HepG2 (cell line): Measurements from ENCODE around the gene GPS2. TPM values are rescaled to one million over a fixed set of nuclear protein-coding genes. Genes with fewer than 3 reads are reported as not detected.

Experiments used
- AGO2 ChIP-seq: fragments of 200-400 bp; formaldehyde crosslinking; optimal IDR thresholded peaks from 2 replicates; pipeline ENCODE3; 2017; ENCODE audit warnings: mild to moderate bottlenecking, low read depth, low read length, moderate library complexity
- CTCF ChIP-seq: sonication (generic); formaldehyde crosslinking; IDR thresholded peaks from 2 replicates; pipeline ENCODE4 v1.5.0; 2020; ENCODE audit warnings: mild to moderate bottlenecking, missing genetic modification reagents, moderate library complexity
- HNRNPL ChIP-seq: fragments of 200-400 bp; formaldehyde crosslinking; IDR thresholded peaks from 2 replicates; pipeline ENCODE4 v1.6.1; 2017; ENCODE audit warnings: mild to moderate bottlenecking, low read depth, low read length
- PCBP1 ChIP-seq: fragments of 200-400 bp; formaldehyde crosslinking; IDR thresholded peaks from 2 replicates; pipeline ENCODE4 v1.6.1; 2017; ENCODE audit warnings: mild to moderate bottlenecking, low read depth, low read length, borderline replicate concordance
- RAD21 ChIP-seq: fragments of 450-650 bp; formaldehyde crosslinking; IDR thresholded peaks from 2 replicates; pipeline ENCODE4 v1.5.0; 2020; ENCODE audit warnings: mild to moderate bottlenecking
- SATB2 ChIP-seq: sonication (generic); formaldehyde crosslinking; IDR thresholded peaks from 2 replicates; pipeline ENCODE4 v1.5.0; 2020; ENCODE audit warnings: missing genetic modification reagents
- SMAD1 ChIP-seq: sonication (generic); formaldehyde crosslinking; IDR thresholded peaks from 2 replicates; pipeline ENCODE4 v1.4.0; 2020; ENCODE audit warnings: missing genetic modification reagents, low read depth, mild to moderate bottlenecking, borderline replicate concordance
- SMC3 ChIP-seq: IDR thresholded peaks from 2 replicates; pipeline ENCODE4 v1.6.1; 2011; ENCODE audit warnings: low read length, improper control_type of control experiment
- SSRP1 ChIP-seq: IDR thresholded peaks from 2 replicates; pipeline ENCODE4 v1.6.1; 2016; ENCODE audit warnings: control low read depth
- STAG1 ChIP-seq: sonication (generic); formaldehyde crosslinking; IDR thresholded peaks from 2 replicates; pipeline ENCODE4 v1.4.0; 2020; ENCODE audit warnings: missing genetic modification reagents
- TARDBP ChIP-seq: sonication (generic); formaldehyde crosslinking; IDR thresholded peaks from 2 replicates; pipeline ENCODE4 v1.8.0; 2022; ENCODE audit warnings: mild to moderate bottlenecking, missing genetic modification reagents
- ZBTB33 ChIP-seq: sonication (generic); formaldehyde crosslinking; IDR thresholded peaks from 2 replicates; pipeline ENCODE4 v1.4.0; 2020; ENCODE audit warnings: missing genetic modification reagents
- ZFP37 ChIP-seq: sonication (generic); formaldehyde crosslinking; IDR thresholded peaks from 2 replicates; pipeline ENCODE4 v1.4.0; 2020; ENCODE audit warnings: missing genetic modification reagents, borderline replicate concordance
- ZNF337 ChIP-seq: sonication (generic); formaldehyde crosslinking; IDR thresholded peaks from 2 replicates; pipeline ENCODE4 v1.5.1; 2020; ENCODE audit warnings: missing genetic modification reagents, low read depth, mild to moderate bottlenecking, borderline replicate concordance
- ZNF614 ChIP-seq: IDR thresholded peaks from 2 replicates; pipeline ENCODE4 v1.6.1; 2018; ENCODE audit warnings: missing biosample characterization, missing genetic modification reagents, inconsistent platforms, borderline replicate concordance
- polyA plus RNA-seq, 8 experiments: library from polyadenylated mRNA; depleted of rRNA in 3 of 8; stranded (reverse) in 7 of 8; unstranded in 1 of 8; fragments of >200 nt; fragmentation: Illumina TruSeq in 4 of 8; extraction: Trizol in 4 of 8; gene quantifications; 2 replicates each; pipeline versions ENCODE4 v1.2.1 to v1.2.3, GENCODE V29; 2011 to 2016; ENCODE audit warnings: low read depth in 4 of 8, missing spikeins in 1 of 8, mixed read lengths in 1 of 8; ENCODE audit not compliant: insufficient read depth in 1 of 8
- total RNA-seq, 5 experiments: library from RNA; depleted of rRNA; stranded (reverse); fragments of >200 nt; fragmentation: Illumina TruSeq; extraction: Trizol; gene quantifications; 2 replicates each; pipeline ENCODE4 v1.2.3, GENCODE V29; 2016; ENCODE audit warnings: low read depth in 1 of 5

GPS2 gene
- total and polyA plus RNA-seq, 2 of the 13 experiments (the other 11 are each of a cell fraction or from before 2014, with no cell fraction given): 58.0 to 59.4 TPM

- TF ChIP-seq SMAD1 (0 out of 2 replicates have a peak, but pooled peaks have one; percentile 33), HNRNPL (no peak), AGO2 (peak; percentile 49), PCBP1 (0 out of 2 replicates have a peak, but pooled peaks have one; percentile 47), STAG1 (CRISPR knock-in tag) (peak; percentile 54), ZBTB33 (peak; percentile 91; the same call in 1 of the 2 replicates), SMC3 (peak; percentile 60; the same call in 1 of the 2 replicates), RAD21 (CRISPR knock-in tag) (peak; percentile 78), SSRP1 (CRISPR knock-in tag) (no peak), ZNF337 (no peak), CTCF (CRISPR knock-in tag) (peak; percentile 79), ZFP37 (no peak), TARDBP (CRISPR knock-in tag) (0 out of 2 replicates have a peak, but pooled peaks have one; percentile 20), SATB2 (CRISPR knock-in tag) (no peak), ZNF614 (CRISPR knock-in tag) (no peak)
Observed at GRCh38 chr17:7323731-7324437, 8.7 kb upstream of the GPS2 start (continued).
